OCI-LY1 (cell line): ENCODE measurements around the gene IL21R.

Source experiments
- CTCF ChIP-seq: fragments of 200-600 bp; sonication (generic), shearing (Covaris generic); IDR thresholded peaks from 2 replicates; pipeline ENCODE4 v1.5.1; 2017; ENCODE audit warnings: mild to moderate bottlenecking, antibody characterized with exemption, low read length, moderate library complexity, mixed read lengths
- EZH2 ChIP-seq: fragments of 200-600 bp; sonication (generic), shearing (Covaris generic); IDR thresholded peaks from 2 replicates; pipeline ENCODE4 v1.8.0; 2017; ENCODE audit warnings: borderline replicate concordance, mixed run types, mild to moderate bottlenecking, antibody characterized with exemption, low read length, moderate library complexity, mixed read lengths

- TF ChIP-seq CTCF: no peak
- TF ChIP-seq EZH2: no peak
Measured at GRCh38 chr16:27373312-27373711, 28.7 kb upstream of the IL21R start.
